ENCODE data around the gene LRP2BP.
"Not testable (repeated sequence)": the region's sequence is repeated elsewhere in the genome, so short reads cannot be mapped to it uniquely, and the experiment has no call there.

The LRP2BP gene

GRCh38 chr4:185358959-185359358, 36.8 kb downstream of the LRP2BP start:
- no peak for DNase-seq

DNA sequence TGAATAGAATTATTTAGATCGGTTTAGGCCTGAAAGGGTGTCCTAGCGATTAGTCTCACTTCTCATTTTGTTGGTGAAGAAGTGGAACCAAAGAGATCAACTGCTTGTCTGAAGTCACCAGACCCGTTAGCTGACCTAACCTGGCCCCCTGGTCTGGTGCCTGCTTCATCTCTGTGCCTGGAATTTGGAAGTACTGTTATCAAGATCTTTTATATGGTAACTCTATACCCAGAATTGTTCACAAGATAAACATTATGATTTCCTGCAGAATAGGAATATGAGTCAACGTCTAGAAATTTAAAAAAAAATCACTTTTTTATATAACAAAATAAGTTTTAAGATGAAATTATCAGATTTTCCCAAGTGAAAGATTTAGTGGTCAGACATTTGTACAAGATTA, 37.2 kb downstream of the LRP2BP start:
- DNase-seq: no peak

GRCh38 chr4:185357733-185358440, 37.8 kb downstream of the LRP2BP start:
- DNase-seq: no peak

GRCh38 chr4:185357211-185357610, 38.5 kb downstream of the LRP2BP start:
- DNase-seq: no peak

- DNase-seq: no peak
Observed at GRCh38 chr4:185352741-185353140, 43.0 kb downstream of the LRP2BP start.

GRCh38 chr4:185352202-185352601, 43.5 kb downstream of the LRP2BP start:
- DNase-seq: no peak

DNA sequence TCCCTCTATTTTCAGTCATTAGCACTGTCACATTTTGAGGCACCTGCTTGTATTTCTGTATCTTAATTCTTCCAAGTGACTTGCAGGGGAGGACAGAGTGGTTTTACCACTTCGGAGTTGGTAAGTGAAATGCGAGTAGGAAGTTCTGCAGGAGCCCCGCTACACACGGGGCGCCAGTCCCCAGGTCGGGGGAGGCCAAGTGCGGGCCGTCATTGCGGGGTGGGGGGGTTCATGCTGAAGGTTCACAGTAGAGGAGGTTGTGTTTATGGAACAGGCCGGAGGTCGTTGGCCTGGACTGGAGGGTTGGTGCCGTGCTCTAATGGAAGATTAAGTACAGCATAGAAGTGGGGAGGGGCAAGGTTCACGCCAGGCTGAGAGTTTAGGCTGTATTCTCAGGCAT, 44.0 kb downstream of the LRP2BP start:
- DNase-seq: no peak

- no peak for DNase-seq
Observed at GRCh38 chr4:185346975-185347601, 48.6 kb downstream of the LRP2BP start.

- DNase-seq: no peak
Observed at GRCh38 chr4:185344743-185345538, 50.8 kb downstream of the LRP2BP start.

DNA sequence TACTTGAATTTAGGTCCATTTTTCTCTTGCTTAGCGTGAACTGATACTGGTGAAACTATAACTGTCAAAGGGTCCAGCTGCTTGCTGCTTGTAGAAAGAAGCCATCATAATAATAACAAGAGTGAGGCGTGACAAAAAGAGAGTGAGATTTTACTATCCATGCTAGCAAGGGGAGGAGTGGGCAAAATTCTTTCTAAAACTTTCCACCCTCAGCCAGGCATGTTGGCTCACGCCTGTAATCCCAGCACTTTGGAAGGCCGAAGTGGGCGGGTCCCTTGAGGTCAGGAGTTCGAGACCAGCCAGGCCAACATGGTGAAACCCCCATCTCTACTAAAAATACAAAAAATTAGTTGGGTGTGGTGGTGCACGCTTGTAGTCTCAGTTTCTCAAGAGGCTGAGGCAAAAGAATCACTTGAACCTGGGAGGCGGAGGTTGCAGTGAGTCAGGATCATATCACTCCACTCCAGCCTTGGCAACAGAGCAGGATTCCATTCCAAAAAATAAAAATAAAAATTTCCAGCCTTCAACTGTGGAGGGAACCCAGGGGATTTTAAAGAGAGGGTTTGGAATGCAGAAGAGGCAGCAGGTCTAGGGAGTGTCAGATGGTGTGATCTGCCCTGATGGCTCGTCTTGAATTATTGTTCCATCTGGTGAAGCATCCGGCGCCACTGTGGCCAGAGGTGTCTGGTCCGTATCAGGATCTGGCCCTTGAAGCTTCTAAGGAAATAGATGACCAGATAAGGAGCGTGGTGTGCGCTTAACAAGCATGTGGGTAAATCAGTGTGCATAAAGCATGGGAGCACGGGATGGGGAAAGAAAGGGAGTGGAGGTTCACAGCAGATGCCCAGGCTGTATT, 51.8 kb downstream of the LRP2BP start:
- DNase-seq: no peak

DNA sequence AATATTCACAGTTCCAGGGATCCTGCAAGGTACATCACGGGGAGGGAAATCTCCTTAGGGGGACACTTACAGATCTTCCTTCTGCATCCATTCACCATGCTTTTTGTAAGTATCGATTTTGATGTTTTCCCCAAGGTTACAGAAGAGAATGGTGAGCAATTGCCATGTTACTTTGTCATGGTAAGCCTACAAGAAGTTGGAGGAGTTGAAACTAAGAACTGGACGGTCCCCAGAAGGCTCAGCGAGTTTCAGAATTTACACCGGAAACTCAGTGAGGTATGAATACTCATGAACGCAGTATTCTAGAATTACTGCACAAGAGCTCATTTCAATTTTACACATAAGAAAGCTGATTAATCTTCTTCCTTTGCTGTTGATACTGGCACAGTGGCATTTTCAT, 53.9 kb downstream of the LRP2BP start:
- no peak for DNase-seq

DNA sequence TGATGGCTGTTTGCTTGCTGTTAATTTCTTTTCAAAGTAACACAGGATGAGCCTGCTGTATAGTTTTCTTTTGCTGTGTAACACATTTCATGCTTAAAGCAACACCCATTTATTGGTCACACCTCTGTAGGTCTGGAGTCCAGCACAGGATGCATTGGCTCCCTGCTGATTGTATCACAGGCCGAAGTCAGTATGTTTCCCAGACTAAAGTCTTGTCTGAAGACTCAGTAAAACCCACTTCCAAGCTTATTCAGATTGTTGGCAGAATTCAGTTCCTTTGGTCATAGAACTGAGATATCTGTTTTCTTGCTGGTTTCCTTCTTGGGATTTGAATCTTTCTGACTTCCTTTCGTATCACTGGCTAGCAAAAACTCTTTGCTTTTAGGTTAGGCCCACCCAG, 54.3 kb downstream of the LRP2BP start:
- DNase-seq: no peak

GRCh38 chr4:185339941-185340340, 55.8 kb downstream of the LRP2BP start:
- DNase-seq: no peak

DNA sequence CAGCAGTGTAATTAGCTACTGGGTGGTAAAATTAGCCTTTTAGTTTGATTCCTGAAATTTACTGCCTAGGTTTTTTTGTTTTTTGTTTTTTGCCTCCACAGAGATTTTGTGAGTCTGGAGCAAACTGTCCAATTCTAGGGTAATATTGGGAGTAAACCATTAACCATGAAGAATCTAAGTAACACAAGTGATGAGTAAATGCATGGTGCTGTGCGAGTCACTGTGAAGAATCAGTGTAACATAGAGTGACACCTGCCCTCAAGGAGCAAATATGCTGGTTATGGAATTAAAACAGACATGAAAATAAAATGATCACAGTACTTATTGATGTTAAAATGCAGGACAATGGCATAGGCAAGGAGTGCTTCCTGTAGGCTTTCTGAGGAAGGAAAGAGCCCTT, 60.1 kb downstream of the LRP2BP start:
- no peak for DNase-seq

DNA sequence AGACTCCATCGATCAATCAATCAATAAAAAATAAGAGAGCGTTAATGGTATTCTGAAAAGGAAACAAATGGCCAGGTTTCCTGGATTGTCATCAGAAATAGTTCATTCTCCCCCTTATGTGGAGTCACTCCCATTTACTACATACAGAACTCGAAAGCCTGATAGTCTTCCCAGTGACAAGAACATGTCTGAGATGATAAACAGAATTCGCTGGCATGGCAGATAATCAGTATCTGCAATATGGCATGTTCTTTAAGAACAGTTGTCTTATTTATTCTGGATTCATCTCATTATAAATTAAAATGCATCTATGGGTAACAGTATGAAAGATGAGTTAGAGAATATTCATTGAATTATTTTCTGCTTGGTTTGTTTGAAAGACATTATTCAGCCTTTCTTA, 61.4 kb downstream of the LRP2BP start:
- DNase-seq: no peak

GRCh38 chr4:185332575-185333464, 62.9 kb downstream of the LRP2BP start:
- DNase-seq: no peak

GRCh38 chr4:185329879-185330510, 65.7 kb downstream of the LRP2BP start:
- not testable (repeated sequence) for DNase-seq

DNA sequence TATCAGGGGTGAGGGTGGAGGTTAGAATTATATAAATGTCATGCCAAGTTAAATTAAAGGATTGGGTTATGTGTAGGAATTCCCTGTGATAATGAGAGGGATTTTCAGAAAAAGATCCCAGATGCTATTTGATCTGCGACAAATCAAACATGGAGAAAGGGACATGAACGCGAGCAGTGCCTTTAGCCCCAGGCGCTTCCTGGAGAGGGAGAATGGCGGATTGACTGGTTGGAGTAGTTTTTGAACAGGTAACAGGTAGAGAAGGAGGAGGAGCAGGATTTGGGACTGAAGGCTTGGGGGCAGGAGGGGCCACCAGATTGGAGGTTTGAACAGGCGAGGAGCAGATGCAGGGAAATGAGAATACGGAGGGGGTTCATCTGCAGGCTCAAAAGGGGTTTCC, 67.1 kb downstream of the LRP2BP start:
- no peak for DNase-seq

DNA sequence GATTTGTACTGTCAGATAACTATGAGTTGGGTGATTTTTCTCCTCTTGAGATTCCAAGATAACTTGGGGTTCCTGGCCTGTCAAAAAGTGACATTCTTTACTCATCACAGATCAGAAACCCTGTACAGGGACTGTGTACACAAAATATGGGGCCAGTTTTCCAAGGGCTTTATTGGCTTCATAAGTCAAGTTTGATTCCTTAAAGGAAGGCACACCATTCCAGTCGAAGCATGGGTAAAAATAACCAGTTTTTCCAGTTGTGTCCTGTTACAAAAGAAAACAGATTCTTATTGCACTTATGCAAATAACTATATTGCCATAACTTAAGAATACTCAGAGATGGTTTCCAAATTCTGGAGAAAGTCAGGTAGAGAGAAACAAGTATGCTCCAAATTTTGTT, 70.0 kb downstream of the LRP2BP start:
- not testable (repeated sequence) for DNase-seq

DNA sequence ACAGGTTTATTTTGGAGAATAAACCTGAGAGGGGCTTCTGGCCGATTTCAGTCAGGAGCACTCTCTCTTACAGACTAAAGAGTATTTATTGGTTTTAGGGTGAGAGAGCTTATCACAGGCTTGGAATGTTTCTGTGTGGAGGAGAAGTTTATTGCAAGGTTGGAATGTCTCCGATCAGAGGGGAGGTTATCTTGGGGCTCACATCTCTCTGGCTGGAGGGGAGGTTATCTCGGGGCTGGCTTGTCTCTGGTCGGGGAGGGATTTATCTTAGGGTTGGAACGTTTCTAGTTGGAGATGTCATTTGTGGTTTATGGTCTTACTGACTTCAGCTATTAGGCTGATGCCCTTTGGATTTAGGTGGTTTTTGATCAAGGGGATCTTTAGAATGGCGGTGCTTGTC, 71.4 kb downstream of the LRP2BP start:
- DNase-seq: not testable (repeated sequence)

GRCh38 chr4:185323606-185324005, 72.1 kb downstream of the LRP2BP start:
- DNase-seq: no peak
